Fibroblast of mammary gland (primary cell): ENCODE measurements around the gene TMEM208.

ENCODE experiments used
- DNase-seq: peaks from one replicate; pipeline ENCODE4 v3.0.0-alpha.2; 2010; ENCODE audit warnings: low read depth
- H3K4me3 ChIP-seq: 2 replicates; pipeline ENCODE4 v1.5.1; 2011; ENCODE audit warnings: low read depth, mild to moderate bottlenecking, low read length, moderate library complexity; ENCODE audit not compliant: control insufficient read depth
- TF ChIP-seq, protein P1 (sequence below): conservative IDR thresholded peaks from 2 replicates; pipeline ENCODE4 v1.5.1; 2011; ENCODE audit warnings: low read depth, low read length, inconsistent platforms; ENCODE audit not compliant: control insufficient read depth, insufficient read depth

The TMEM208 gene

DNA sequence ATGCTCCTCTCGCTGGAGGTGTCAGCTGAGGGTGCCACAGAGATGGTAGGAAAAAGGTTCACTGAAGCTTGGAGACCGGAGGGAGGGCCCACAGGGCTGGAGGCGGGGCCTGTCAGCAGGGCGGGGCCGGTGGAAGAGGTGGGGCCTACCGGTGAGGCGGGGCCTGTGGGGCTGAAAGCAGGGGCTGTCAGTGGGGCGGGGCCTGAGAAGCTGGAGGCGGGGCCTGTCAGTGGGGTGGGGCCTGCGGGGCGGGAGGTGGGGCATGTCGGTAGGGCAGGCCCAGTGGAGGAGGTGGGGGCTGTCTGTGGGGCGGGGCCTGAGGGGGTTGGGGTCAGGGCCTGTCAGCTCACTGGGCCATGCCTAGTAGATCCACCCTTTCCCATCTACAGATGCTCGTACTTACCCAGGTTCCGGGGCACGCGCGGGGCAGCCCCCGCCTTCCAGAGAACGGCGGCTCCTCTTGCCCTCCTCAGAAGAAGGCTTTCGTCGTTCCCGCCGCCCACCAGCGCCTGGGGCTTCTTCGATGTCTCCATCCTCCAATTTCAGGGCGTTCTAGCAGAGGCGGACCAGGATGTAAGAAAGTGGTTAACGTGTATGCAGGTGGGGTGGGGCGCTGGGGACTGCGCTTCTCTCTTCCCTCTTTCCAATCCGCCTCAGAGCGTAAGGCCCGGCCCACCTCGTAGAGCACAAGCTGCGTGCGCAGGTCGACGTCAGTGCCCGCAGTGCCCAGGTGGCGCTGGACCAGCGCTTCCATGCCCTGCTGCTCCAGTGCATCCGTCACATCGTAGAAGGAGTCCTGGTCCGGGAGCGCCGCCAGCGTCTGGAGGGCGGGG is 9.8 kb downstream of the TMEM208 start:
- no peak overlapping the region for H3K4me3 ChIP-seq
- TF ChIP-seq, protein P1, sequence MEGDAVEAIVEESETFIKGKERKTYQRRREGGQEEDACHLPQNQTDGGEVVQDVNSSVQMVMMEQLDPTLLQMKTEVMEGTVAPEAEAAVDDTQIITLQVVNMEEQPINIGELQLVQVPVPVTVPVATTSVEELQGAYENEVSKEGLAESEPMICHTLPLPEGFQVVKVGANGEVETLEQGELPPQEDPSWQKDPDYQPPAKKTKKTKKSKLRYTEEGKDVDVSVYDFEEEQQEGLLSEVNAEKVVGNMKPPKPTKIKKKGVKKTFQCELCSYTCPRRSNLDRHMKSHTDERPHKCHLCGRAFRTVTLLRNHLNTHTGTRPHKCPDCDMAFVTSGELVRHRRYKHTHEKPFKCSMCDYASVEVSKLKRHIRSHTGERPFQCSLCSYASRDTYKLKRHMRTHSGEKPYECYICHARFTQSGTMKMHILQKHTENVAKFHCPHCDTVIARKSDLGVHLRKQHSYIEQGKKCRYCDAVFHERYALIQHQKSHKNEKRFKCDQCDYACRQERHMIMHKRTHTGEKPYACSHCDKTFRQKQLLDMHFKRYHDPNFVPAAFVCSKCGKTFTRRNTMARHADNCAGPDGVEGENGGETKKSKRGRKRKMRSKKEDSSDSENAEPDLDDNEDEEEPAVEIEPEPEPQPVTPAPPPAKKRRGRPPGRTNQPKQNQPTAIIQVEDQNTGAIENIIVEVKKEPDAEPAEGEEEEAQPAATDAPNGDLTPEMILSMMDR, result no peak
- peak; percentile 67 for DNase-seq

DNA sequence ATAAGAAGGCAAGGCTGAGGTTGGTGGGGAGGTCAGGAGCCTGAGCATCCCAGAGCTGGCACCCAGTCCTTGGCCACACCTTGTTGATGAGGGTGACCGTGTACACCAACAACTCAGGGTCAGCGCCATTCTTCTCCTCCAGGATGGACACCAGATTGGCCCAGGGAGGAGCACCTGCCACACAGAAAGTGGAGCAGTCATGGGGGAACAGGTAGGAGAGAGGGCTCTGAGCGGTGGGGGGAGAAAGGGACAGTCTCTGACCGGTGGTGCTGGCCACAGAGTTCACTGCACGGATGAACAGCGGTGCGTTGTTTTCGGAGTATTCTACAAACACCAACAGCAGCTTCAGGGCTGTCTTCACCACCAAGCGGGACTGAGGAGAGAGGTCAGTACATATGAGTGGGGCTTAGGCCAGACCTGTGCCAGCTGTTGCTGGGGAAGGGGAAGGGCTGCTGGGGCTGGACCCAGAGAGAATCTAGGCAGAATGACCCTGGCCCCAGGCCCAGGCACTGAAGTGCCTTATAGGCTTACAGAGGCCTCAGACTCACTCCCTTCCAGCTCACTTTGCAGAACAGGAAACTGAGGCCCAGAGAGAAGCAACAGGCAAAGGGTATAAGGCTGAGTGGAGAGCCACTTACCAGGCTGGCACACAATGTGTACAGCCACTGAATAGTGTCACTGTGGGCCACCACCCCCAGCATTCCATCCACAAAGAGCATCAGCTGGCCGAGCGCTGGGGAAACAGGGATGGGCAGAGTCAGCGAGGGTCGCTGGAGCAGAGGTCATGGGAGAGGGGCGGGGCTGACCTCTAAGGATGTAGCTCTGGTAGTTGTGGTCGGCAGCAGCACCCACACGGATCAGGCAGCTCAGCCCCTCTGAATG is 10.7 kb downstream of the TMEM208 start:
- no peak overlapping the region for H3K4me3 ChIP-seq
- no peak for DNase-seq
- TF ChIP-seq, protein P1, result no peak

DNA sequence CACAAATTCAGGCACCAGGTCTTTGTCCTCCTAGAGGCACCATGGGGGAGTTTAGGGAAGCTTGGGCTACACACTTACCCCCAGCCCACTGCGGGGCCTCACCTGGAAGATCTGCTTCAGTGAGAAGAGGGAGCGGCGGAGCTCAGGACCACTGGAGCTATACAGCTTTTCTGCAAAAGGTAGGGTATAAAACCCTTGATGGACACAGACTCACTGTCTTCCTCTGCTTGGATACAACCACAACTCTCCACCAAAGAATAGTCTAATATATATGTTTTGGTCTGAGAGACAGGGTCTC is 11.3 kb downstream of the TMEM208 start:
- no peak overlapping the region for H3K4me3 ChIP-seq
- no peak for DNase-seq
- TF ChIP-seq, protein P1, result no peak

DNA sequence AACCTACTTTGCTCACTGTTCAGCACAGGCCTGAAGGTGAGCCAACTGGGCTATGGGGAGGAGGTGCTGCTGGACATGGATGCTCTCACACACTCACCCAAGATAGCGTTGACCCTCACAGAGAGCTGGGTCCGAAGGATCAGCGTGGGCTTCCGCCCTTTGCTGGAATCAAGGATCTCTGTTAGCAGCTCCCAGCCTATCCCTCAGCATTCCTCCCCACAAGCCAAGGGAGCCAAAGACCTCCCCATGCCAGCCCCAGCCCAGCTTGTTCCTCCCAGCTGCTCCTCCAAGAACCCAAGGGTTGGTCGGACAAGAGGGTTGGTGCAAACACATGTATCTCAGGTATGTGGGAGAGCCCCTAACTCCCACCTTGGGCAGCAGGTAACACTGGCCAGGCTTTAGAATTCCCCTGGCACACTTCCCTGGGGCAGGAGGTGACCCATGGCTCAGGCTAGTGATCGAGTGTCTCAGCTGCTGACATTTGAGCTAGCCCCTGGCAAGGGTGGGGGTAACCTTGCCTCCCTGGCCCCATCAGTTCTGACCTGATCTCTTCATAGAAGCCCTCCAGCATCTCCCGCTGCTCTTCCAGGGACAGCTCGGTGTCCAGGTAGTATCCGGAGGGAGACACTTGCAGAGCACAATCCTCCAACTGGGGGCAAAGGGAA is 12.0 kb downstream of the TMEM208 start:
- TF ChIP-seq, protein P1, result no peak
- H3K4me3 ChIP-seq, result no peak overlapping the region
- no peak for DNase-seq

DNA sequence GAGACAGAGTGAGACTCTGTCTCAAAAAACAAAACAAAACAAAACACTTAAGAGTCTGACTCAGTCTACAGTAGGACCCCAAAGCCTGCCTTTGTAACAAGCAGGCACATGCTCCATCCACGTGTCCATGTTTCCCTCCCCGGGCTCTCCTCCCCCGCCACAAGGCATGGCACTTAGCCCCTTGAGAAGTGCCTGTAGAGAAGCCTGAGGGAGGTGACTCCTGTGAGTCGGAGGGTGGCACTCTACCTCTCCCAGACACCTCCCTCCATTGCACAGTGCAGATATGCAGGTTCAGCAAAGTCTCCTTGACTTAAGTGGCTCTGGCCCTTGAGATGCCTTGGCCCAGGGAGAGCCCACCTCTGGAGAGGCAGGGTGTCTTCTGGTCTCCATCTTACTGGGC is 13.6 kb downstream of the TMEM208 start:
- no peak overlapping the region for H3K4me3 ChIP-seq
- TF ChIP-seq, protein P1, result no peak
- peak; percentile 61 for DNase-seq

DNA sequence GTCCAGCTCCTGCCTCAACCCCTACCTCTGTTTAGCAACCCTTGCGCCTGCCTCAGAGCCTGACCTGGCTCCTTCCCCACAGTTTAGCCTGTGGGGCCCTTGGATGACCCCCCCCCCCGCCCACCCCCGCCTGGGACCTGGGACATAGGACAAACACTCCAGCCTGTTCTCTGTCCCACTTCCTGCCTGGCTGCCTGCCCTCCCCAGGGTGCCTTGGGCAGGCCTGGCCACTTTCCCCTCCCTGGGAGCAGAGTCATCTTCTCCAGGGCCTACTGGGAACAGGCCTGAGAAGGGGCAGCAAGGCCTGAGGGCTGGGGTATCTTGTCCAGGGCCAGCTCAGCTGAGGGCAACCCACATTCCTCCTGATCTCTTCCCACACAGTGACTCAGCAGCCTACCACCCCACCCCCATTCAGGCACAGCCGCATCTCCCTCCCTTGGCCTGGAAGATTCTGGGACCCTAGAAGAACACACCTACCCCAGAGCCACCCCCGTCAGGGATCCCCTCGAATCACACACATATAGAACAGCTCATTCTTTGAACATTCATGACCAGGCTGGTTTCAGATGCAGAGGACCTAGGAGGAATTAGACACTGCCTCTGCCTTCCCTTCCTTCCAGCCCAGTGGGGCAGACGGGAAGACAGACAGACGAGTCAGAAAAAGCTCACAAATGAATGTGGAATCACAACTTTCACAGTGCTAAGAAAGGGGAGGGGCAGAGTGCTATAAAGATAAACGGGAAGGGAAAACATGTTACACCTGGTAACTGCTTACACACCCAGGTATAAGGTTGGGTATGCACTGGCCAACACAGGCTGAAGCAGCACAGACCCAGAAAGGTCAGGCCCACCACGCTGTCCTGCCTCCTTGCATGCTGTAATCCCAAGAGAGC is 14.3 kb downstream of the TMEM208 start:
- TF ChIP-seq, protein P1, result no peak
- peak; percentile 93 for DNase-seq
- no peak overlapping the region for H3K4me3 ChIP-seq
